GM12874 (cell line): ENCODE data around the gene POLR2H.

Experiments
- CTCF ChIP-seq: IDR thresholded peaks from 2 replicates; pipeline ENCODE4 v1.5.1; 2011; ENCODE audit warnings: low read depth, mild to moderate bottlenecking, control low read depth, low read length, moderate library complexity; ENCODE audit not compliant: insufficient read depth

Gene POLR2H

DNA sequence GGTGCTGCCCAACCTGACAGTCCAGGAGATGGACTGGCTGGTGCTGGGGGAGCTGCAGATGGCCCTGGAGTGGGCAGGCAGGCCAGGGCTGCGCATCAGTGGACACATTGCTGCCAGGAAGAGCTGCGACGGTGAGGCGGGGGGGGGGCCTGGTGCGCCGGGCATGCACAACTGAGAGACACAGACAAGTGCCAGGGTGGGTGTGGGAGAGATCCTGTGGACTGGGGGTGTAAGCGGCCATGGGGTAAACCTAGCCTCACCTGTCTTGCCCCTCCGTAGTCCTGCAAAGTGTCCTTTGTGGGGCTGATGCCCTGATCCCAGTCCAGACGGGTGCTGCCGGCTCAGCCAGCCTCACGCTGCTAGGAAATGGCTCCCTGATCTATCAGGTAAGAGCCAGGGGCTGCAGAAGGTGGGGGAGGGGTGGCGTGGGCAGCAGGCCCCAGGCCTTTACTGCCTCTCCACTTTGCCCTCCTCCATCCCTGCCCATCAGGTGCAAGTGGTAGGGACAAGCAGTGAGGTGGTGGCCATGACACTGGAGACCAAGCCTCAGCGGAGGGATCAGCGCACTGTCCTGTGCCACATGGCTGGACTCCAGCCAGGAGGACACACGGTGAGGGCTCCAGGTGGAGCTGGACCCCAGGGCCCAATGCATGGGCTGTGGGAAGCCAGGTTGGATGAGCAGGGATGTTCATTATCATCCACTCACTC, 21.7 kb downstream of the POLR2H start:
- no peak for TF ChIP-seq CTCF

GRCh38 chr3:184384342-184384741, 22.8 kb downstream of the POLR2H start:
- no peak for TF ChIP-seq CTCF

DNA sequence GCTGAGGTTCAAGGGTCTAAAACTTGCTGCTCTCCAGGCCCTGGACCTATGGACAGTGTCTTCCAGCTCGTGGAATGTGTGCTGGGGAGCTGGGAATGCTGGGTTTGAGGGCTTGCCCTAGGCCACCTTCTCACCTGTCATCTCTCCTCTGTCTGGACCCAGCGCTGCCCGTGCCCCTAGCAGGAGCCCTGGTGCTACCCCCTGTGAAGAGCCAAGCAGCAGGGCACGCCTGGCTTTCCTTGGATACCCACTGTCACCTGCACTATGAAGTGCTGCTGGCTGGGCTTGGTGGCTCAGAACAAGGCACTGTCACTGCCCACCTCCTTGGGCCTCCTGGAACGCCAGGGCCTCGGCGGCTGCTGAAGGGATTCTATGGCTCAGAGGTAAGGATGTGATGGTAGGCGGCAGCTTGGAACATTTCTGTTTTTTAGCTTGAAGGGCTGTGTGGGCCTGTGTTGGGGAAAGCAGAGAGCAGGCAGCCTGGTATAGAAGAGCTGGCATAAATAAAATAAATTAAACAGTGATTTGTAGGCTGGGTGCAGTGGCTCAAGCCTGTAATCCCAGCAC, 23.4 kb downstream of the POLR2H start:
- TF ChIP-seq CTCF = no peak

DNA sequence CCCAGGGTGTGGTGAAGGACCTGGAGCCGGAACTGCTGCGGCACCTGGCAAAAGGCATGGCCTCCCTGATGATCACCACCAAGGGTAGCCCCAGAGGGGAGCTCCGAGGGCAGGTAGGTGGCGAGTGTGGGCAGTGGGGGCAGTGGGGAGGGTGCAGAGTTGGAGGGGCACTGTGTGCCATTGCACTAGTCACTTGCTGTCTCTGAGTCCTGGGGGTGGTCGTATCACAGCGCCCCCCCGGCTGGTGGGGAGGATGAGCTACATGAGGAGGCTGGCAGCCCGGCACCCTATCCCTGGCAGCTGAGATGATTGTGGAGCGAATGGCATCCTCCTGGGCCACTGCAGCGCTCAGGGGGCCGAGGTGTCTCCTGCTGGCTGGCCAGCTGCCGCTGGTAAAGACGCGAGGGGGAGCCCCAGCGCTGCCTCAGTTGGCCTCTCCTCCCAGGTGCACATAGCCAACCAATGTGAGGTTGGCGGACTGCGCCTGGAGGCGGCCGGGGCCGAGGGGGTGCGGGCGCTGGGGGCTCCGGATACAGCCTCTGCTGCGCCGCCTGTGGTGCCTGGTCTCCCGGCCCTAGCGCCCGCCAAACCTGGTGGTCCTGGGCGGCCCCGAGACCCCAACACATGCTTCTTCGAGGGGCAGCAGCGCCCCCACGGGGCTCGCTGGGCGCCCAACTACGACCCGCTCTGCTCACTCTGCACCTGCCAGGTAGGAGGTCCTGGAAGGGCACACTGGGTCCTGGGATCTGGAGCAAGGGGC, 24.7 kb downstream of the POLR2H start:
- TF ChIP-seq CTCF = no peak

GRCh38 chr3:184387174-184387714, 25.7 kb downstream of the POLR2H start:
- TF ChIP-seq CTCF = no peak

GRCh38 chr3:184388164-184388935, 26.8 kb downstream of the POLR2H start:
- no peak for TF ChIP-seq CTCF

GRCh38 chr3:184388936-184389230, 27.4 kb downstream of the POLR2H start:
- TF ChIP-seq CTCF = no peak
